GM19455 (cell line): Measurements from ENCODE around the gene ENDOV.

Experiments
- ATAC-seq: cut with Tn5 transposase; IDR thresholded peaks from one replicate; pipeline ENCODE4 v1.9.1; 2021; ENCODE audit not compliant: unreplicated experiment

The ENDOV gene

GRCh38 chr17:80480248-80480647, 65.3 kb downstream of the ENDOV start:
- no peak for ATAC-seq

- ATAC-seq, result no peak
Observed at GRCh38 chr17:80481284-80482057, 66.5 kb downstream of the ENDOV start.

GRCh38 chr17:80482058-80482318, 67.0 kb downstream of the ENDOV start:
- ATAC-seq, result no peak

- no peak for ATAC-seq
Observed at GRCh38 chr17:80482555-80483308, 67.8 kb downstream of the ENDOV start.

- ATAC-seq, result no peak
Observed at GRCh38 chr17:80485846-80486245, 70.9 kb downstream of the ENDOV start.

GRCh38 chr17:80486692-80487091, 71.7 kb downstream of the ENDOV start:
- ATAC-seq, result no peak

- no peak for ATAC-seq
Observed at GRCh38 chr17:80487511-80487910, 72.5 kb downstream of the ENDOV start.
